Bronchial epithelial cell (primary cell): ENCODE measurements around the gene DVL3. TPM values are rescaled to one million over a fixed set of nuclear protein-coding genes. Genes with fewer than 3 reads are reported as not detected.
A peak's percentile ranks its signal among the peaks of the same experiment; 100 is the strongest.

Experiments
- DNase-seq: peaks from one replicate; pipeline ENCODE4 v3.0.0-alpha.2; 2010; ENCODE audit warnings: low read depth
- FAIRE-seq: peaks from 2 replicates; lab custom pipeline; 2011; peaks lifted over from hg19 to GRCh38; lab: Jason Lieb, UNC
- H3K27me3 ChIP-seq: 2 replicates; pipeline ENCODE4 v1.5.1; 2011; ENCODE audit warnings: low read length; ENCODE audit not compliant: control insufficient read depth, insufficient read depth
- H3K36me3 ChIP-seq: 2 replicates; pipeline ENCODE4 v1.5.1; 2011; ENCODE audit warnings: low read length; ENCODE audit not compliant: control insufficient read depth, insufficient read depth
- H3K4me3 ChIP-seq: 2 replicates; pipeline ENCODE4 v1.5.1; 2011; ENCODE audit warnings: mild to moderate bottlenecking, low read depth, low read length, control low read depth
- total RNA-seq: library from RNA; depleted of rRNA; stranded (reverse); fragments of >200 nt; gene quantifications from 2 replicates; pipeline ENCODE4 v1.2.1, GENCODE V29; 2014
- TF ChIP-seq, protein P1 (sequence below): IDR thresholded peaks from 2 replicates; pipeline ENCODE4 v1.5.1; 2011; ENCODE audit warnings: mild to moderate bottlenecking, moderate library complexity, low read length, control low read depth, inconsistent platforms; ENCODE audit not compliant: insufficient read depth, severe bottlenecking

The DVL3 gene
- total RNA-seq, 1 donor from 2014 or later, result 22.6 TPM

DNA sequence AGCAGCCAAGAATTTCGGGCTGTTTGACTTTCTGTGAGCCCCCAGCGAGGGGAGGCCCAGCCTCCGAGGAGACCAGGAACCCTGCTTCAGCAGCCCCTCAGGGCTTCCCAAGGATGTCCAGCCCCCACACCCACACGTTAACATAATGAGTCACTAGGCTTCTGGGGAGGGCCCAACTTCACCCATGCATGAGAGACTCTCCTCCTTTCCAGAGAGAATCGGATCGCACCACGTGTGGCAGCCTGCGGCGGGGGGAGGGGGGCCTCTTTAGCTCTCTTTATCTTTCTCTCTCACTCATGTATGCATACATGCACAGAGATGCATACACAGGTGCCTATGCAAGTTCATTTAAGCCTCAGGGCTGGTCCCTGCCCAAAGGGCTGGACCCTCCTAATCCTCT is 16.4 kb downstream of the DVL3 start:
- FAIRE-seq (no peak), DNase-seq (peak; percentile 59)
- H3K36me3 ChIP-seq, result peaks cover 10% of the 10 kb centered on the region
- TF ChIP-seq, protein P1, sequence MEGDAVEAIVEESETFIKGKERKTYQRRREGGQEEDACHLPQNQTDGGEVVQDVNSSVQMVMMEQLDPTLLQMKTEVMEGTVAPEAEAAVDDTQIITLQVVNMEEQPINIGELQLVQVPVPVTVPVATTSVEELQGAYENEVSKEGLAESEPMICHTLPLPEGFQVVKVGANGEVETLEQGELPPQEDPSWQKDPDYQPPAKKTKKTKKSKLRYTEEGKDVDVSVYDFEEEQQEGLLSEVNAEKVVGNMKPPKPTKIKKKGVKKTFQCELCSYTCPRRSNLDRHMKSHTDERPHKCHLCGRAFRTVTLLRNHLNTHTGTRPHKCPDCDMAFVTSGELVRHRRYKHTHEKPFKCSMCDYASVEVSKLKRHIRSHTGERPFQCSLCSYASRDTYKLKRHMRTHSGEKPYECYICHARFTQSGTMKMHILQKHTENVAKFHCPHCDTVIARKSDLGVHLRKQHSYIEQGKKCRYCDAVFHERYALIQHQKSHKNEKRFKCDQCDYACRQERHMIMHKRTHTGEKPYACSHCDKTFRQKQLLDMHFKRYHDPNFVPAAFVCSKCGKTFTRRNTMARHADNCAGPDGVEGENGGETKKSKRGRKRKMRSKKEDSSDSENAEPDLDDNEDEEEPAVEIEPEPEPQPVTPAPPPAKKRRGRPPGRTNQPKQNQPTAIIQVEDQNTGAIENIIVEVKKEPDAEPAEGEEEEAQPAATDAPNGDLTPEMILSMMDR, result no peak
- no peaks in the 10 kb centered on the region for H3K27me3 ChIP-seq
- no peak overlapping the region for H3K4me3 ChIP-seq

DNA sequence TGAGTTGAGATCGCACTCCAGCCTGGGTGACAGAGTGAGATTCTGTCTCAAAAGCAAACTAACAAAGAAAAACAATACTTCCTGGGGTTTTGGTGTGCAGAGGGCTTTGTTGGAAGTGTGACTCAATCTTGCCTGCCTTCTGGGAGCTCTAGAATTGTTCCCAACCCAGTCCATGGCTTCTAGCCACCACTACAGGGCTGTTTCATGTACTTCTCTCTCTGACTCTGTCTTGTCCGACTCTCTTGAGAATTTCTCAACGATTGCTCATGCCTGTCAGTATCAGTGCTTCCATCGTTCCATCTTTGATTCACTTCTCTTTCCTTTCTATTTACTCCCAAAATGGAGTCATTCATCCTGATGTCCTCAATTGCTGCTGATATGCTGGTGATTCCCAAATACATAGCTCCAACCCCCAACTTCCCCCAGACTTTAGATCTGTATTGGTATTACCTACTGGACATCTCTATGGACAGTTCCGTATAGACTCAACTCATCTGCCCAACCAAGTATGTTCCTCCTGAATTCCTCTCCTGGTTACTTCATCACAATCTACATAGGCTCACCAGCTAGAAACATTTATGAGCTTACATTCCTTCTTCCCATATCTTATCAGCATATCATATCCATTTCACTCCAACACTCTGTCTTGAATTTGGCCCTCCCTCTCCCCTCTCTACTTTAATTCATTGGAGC is 17.6 kb downstream of the DVL3 start:
- Histone ChIP-seq H3K36me3 (peaks cover 15% of the 10 kb centered on the region), H3K27me3 (no peaks in the 10 kb centered on the region), H3K4me3 (no peak overlapping the region)
- DNase-seq, result peak; percentile 62
- no peak for FAIRE-seq
- TF ChIP-seq, protein P1, result no peak

DNA sequence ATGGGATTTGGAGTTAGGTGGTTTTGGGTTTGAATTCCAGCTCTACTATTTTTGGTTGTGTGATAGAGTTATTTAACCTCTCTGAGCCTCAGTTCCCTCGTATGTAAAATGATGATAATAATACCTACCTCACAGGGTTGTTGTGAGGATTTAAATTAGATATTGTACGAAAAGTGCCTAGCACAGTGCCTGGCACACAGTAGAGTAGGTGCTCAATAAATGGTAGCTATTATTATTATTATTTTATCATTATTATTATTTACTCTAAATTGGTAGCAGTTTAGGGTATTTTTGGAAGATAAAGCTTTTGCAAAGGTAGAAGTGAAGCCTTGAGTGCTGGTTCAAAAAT is 18.2 kb downstream of the DVL3 start:
- peaks cover 18% of the 10 kb centered on the region for H3K36me3 ChIP-seq
- FAIRE-seq, result no peak
- no peak for DNase-seq
- no peaks in the 10 kb centered on the region for H3K27me3 ChIP-seq
- TF ChIP-seq, protein P1, result no peak
- no peak overlapping the region for H3K4me3 ChIP-seq

DNA sequence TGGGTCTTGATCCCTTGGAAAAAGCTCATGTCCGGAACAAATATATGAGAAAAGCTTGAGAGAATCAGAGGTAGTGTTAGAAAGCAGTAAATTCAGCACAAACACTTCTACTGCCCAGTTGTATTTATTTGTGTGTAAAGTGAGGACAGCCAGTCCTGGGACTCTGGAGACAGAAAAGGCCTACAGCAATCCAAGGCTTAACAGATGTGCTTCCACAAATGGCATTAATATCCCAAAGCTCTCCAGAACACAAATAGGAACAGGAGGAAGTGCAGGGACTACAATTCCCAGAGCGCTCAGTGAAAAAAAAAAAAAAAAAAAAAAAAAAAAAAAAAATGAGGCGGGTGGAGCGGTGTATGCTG is 19.1 kb downstream of the DVL3 start:
- DNase-seq (no peak), FAIRE-seq (no peak)
- Histone ChIP-seq H3K27me3 (no peaks in the 10 kb centered on the region), H3K36me3 (peaks cover 26% of the 10 kb centered on the region), H3K4me3 (no peak overlapping the region)
- TF ChIP-seq, protein P1, result no peak

DNA sequence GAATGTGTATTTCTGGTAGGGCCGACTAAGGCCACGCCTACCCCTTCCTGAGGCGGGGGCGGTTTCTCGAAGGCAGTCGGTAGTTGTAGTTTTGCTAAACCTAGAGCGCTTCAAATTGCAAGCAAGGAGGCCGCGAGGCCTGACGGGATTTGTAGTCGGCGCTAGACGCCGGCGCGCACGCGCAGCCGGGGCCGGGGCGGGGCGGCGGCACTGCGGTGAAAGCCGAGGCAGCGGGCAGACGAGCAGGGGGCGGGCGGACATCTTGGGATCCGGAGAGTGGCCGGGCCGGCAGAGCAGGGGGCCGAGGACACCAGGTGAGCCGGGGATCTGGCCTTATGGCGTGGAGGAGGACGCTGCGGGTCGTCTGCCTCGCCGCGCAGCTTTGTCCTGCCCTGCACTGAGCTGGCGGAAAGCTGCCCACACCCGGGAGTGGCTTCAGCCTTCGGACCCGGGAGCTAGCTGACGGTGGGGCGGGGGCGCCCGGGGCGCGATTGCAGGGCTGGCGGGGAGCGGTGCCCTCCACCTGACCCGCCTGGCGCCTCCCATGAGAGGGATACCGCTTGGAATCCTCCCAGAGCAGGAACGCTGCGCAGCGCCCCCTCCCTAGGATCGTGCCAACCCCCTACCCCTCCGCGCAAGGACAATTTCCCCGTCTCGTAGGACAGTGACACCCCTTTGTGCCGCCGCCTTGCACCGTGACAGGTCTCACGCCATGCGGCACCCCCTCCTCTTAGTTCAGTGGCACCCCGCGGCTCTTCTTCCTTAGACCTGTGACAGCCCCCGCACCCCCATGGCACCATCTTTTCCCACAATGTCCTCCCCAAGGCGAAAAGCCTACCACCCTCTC is 19.7 kb downstream of the DVL3 start, which contains the start of gene AP2M1:
Gene AP2M1, plus strand, starts transcription at position 210 of the 847 bp plus-strand sequence. CDS start 2,139 bp downstream, outside the sequence.
- H3K27me3 ChIP-seq, result no peaks in the 10 kb centered on the region
- peaks cover 30% of the 10 kb centered on the region for H3K36me3 ChIP-seq
- TF ChIP-seq, protein P1, result peak; percentile 22
- no peak for FAIRE-seq
- peak within 1 kb of the TSS; percentile 95 for H3K4me3 ChIP-seq
- peak; percentile 98 for DNase-seq
